ENCODE measurements around the gene GAB2. TPM values are rescaled to one million over a fixed set of nuclear protein-coding genes. Genes with fewer than 3 reads are reported as not detected.
A peak's percentile ranks its signal among the peaks of the same experiment; 100 is the strongest.

GAB2 gene
- total RNA-seq, 4 donors from 2014 or later: 39.6 to 57.3 (median 46.6) TPM

DNA sequence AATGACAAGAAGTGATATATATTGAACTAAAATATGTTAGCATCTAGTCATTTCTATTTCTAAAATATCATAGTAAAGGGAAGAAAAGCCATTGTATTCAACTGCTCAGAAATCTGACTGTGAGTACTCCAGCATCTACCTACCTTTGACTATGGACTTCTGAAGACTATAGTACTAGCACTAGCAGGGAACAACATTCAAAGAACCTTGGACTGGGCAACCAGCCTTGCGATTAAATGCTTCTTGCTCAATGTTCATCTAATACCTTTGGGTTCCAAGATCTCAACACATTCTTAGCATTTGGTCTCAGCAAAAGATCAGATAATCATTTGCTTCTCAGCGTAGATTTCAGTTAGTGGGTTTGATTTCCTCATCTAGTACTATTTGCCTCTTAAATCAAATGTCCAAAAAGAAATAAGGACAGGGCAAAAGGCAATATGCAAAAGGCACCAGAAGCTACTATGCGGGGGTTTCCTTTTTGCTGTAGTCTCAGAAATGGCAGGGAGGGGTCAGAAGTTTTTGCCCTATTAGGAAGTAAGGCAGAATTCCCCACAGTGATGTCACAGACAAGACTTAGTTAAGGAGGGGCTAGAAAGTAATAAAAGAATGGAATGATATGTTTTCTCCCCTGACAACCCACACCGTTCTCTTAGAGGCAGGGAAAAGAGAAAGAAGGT is 80.6 kb downstream of the GAB2 start:
- no peaks in the 10 kb centered on the region for H3K36me3 ChIP-seq
- peak overlapping the region in 2 of 4 donors; percentile 11 to 46 for H3K27ac ChIP-seq
- WGBS, 2 donors: 59 to 60% methylated on average over 4 of the region's 4 CpGs

DNA sequence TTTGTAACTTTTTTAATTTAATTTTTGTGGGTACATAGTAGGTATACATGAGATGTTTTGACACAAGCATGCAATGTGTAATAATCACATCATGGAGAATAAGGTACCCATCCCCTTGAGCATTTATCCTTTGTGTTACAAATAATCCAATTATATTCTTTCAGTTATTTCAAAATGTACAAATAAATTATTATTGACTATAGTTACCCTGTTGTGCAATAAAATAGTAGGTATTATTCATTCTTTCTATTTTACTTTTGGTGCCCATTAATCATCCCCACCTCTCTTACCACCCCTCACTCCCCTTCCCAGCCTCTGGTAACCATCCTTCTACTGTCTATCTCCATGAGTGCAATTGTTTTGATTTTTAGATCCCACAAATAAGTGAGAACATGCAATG is 83.5 kb downstream of the GAB2 start:
- DNase-seq (ENCODE audit: low spot score in 2 of 2): no peak
- Histone ChIP-seq H3K4me3 (no peak overlapping the region), H3K9me3 (no peaks in the 10 kb centered on the region), H3K27me3 (no peaks in the 10 kb centered on the region), H3K27ac (no peak overlapping the region), H3K36me3 (no peaks in the 10 kb centered on the region), H3K4me1 (peaks cover 0 to 55% (median 27%) of the 10 kb centered on the region in 4 donors)
- TF ChIP-seq POLR2A (IDR thresholded peaks at IDR 0.05) (no peak), EP300 (IDR thresholded peaks at IDR 0.05) (no peak)
- TF ChIP-seq, protein P1, sequence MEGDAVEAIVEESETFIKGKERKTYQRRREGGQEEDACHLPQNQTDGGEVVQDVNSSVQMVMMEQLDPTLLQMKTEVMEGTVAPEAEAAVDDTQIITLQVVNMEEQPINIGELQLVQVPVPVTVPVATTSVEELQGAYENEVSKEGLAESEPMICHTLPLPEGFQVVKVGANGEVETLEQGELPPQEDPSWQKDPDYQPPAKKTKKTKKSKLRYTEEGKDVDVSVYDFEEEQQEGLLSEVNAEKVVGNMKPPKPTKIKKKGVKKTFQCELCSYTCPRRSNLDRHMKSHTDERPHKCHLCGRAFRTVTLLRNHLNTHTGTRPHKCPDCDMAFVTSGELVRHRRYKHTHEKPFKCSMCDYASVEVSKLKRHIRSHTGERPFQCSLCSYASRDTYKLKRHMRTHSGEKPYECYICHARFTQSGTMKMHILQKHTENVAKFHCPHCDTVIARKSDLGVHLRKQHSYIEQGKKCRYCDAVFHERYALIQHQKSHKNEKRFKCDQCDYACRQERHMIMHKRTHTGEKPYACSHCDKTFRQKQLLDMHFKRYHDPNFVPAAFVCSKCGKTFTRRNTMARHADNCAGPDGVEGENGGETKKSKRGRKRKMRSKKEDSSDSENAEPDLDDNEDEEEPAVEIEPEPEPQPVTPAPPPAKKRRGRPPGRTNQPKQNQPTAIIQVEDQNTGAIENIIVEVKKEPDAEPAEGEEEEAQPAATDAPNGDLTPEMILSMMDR (IDR thresholded peaks at IDR 0.05): no peak

More for the DNA sequence above, 80.6 kb downstream of the GAB2 start:
- Histone ChIP-seq H3K4me3 (no peak overlapping the region), H3K27me3 (no peaks in the 10 kb centered on the region), H3K9me3 (no peaks in the 10 kb centered on the region), H3K4me1 (peaks cover 0 to 67% (median 31%) of the 10 kb centered on the region in 4 donors)
- TF ChIP-seq POLR2A (IDR thresholded peaks at IDR 0.05) (no peak), EP300 (IDR thresholded peaks at IDR 0.05) (no peak)
- TF ChIP-seq, protein P1 (IDR thresholded peaks at IDR 0.05): no peak
- DNase-seq (ENCODE audit: low spot score in 2 of 2): no peak

DNA sequence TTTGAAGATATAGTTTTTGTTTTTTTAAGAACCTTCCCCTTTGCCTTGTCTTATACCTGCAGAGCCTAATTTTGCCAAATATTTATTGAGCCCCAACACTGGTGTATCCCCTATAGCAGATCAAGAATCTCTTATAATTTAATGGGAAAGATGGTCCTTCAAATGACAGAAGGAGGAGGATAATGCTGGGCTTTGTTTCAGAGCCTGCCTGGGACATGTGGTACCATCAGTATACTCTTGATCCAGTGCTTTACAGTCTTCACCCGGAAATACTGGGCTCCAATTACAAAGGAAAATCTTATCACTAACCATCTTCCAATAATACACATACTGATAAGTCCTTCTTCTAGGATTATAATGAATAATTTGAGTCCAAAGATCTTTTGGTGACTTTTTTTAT is 84.7 kb downstream of the GAB2 start:
- H3K36me3 ChIP-seq: no peaks in the 10 kb centered on the region
- no peaks in the 10 kb centered on the region for H3K9me3 ChIP-seq
- H3K4me1 ChIP-seq: peaks cover 0 to 42% (median 20%) of the 10 kb centered on the region in 4 donors
- no peak overlapping the region for H3K27ac ChIP-seq
- no peak for DNase-seq (ENCODE audit: low spot score in 2 of 2)
- 54 to 78% methylated on average over 1 of the region's 1 CpG for WGBS, 2 donors
- no peaks in the 10 kb centered on the region for H3K27me3 ChIP-seq
- no peak overlapping the region for H3K4me3 ChIP-seq
- TF ChIP-seq, protein P1 (IDR thresholded peaks at IDR 0.05): no peak
- TF ChIP-seq EP300 (IDR thresholded peaks at IDR 0.05): no peak
- TF ChIP-seq POLR2A (IDR thresholded peaks at IDR 0.05): no peak

DNA sequence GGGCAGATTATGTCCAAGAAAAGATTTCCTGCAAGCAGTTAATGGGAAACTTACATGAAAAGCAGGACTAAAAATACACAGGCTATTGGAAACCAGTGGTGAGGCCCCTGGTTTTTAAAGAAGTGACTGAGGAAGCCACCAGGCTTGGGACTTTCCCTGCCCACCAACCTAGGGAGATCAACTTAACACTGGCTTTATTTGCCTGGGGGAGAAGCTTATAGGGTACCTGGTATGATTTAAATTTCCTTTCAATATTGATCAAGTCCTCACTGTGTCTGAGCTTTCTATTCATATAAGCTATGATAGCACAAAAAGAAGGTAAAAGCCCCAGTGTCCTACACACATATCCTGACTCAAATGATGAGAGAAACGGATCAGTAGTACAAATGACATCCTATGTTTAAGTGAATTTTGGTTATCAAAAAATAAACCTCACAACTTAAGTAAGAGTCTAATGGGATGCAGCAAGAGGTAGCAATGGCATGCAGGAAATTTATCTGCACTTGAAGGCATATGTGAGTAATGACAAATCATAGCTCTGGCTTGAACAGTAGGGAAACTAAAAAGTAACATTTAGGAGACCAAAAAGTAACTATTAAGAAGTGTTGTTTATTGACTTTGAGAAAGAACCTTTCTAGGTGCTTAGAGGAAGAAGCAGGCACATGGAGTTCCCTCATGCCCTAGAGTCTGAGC is 85.3 kb downstream of the GAB2 start:
- DNase-seq (ENCODE audit: low spot score in 2 of 2): no peak
- TF ChIP-seq POLR2A (IDR thresholded peaks at IDR 0.05): no peak
- no peak for TF ChIP-seq EP300 (IDR thresholded peaks at IDR 0.05)
- TF ChIP-seq, protein P1 (IDR thresholded peaks at IDR 0.05): no peak
- Histone ChIP-seq H3K4me1 (peaks cover 0 to 37% (median 17%) of the 10 kb centered on the region in 4 donors), H3K36me3 (no peaks in the 10 kb centered on the region), H3K27me3 (no peaks in the 10 kb centered on the region), H3K4me3 (no peak overlapping the region), H3K9me3 (no peaks in the 10 kb centered on the region), H3K27ac (peak overlapping the region in 1 of 4 donors; percentile 27)
- WGBS, 2 donors: 69 to 76% methylated on average over 1 of the region's 1 CpG

DNA sequence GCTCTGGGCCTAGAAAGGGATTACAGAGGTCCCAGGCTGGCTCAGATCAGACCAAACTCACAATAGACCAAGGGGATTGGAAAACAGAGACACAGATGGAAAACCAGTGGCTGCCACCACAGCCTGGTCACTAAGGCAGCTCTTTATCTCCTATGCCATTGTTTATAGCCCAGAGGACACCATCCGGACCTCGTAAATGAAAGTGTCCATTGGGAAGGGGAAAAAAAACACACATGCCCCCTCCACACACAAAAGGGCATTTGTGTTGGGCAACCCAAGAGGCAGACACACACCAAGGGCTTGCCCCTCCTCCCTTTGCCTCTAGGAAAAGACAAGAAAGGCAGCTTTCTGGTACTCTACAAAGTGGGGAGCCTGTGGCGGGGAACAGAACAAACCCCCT is 85.9 kb downstream of the GAB2 start:
- no peak for DNase-seq (ENCODE audit: low spot score in 2 of 2)
- Histone ChIP-seq H3K4me1 (peaks cover 0 to 31% (median 13%) of the 10 kb centered on the region in 4 donors), H3K9me3 (no peaks in the 10 kb centered on the region), H3K4me3 (no peak overlapping the region), H3K27ac (peak overlapping the region in 1 of 4 donors; percentile 27), H3K36me3 (no peaks in the 10 kb centered on the region), H3K27me3 (no peaks in the 10 kb centered on the region)
- TF ChIP-seq POLR2A (IDR thresholded peaks at IDR 0.05) (no peak), EP300 (IDR thresholded peaks at IDR 0.05) (no peak)
- TF ChIP-seq, protein P1 (IDR thresholded peaks at IDR 0.05): no peak
- WGBS, 2 donors: 33 to 46% methylated on average over 3 of the region's 3 CpGs

All from tibial nerve (tissue), 4 donors.